ENCODE results near the gene ACVRL1. TPM values are rescaled to one million over a fixed set of nuclear protein-coding genes. Genes with fewer than 3 reads are reported as not detected.

The ACVRL1 gene
- total RNA-seq, 1 experiment from 2014 or later, result 0.36 TPM

DNA sequence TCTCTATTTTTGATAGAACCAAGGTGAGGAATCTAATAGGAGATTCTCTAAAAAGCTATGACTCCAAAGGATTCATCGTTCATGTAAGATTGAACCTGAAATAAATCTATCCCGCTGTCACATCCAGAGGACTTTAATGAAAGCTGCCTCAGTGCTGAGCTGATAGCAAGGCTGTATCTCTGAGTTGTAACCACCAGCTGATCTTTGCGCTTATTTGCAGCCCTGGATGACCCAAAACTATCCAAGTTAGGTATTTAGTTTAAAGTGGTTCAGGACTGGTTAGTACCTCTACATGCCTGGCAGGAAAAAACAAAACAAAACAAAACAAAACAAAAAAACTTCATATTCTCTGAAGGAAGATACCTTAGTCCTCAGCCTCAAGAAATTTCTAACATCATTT, 28.2 kb upstream of the ACVRL1 start:
- Histone ChIP-seq H3K4me3 (ENCODE audit: low read depth in 2 of 2, low read length in 2 of 2) (no peak overlapping the region), H3K9me3 (ENCODE audit: control insufficient read depth, insufficient read depth, low read depth, low read length) (no peaks in the 10 kb centered on the region), H3K27me3 (ENCODE audit: control insufficient read depth, insufficient read depth, low read length) (no peaks in the 10 kb centered on the region), H3K27ac (ENCODE audit: low read length) (no peak overlapping the region), H3K36me3 (ENCODE audit: control insufficient read depth, insufficient read depth, low read length) (no peaks in the 10 kb centered on the region), H3K4me1 (ENCODE audit: control insufficient read depth, insufficient read depth, low read length) (no peaks in the 10 kb centered on the region)
- in situ Hi-C loops (cut with HindIII; ENCODE audit: low pct_unique_long_range_greater_than_20kb, low sequenced_read_pairs), result no loop called here
- ATAC-seq (no peak), DNase-seq (ENCODE audit: low read depth, low spot score) (no peak)
- POLR2A ChIA-PET, result no interaction called here
- intact Hi-C loops (cut with micrococcal nuclease; ENCODE audit: unreplicated experiment), result no loop called here
- CTCF ChIA-PET, result interaction anchor here (0.9 kb wide), 1 partner anchor 9 kb away, joined by 3 read pairs; the partner anchor contains the start of gene ANKRD33
- no TSS peak for BruUV-seq (replicated peaks)
- TF ChIP-seq, protein P1, sequence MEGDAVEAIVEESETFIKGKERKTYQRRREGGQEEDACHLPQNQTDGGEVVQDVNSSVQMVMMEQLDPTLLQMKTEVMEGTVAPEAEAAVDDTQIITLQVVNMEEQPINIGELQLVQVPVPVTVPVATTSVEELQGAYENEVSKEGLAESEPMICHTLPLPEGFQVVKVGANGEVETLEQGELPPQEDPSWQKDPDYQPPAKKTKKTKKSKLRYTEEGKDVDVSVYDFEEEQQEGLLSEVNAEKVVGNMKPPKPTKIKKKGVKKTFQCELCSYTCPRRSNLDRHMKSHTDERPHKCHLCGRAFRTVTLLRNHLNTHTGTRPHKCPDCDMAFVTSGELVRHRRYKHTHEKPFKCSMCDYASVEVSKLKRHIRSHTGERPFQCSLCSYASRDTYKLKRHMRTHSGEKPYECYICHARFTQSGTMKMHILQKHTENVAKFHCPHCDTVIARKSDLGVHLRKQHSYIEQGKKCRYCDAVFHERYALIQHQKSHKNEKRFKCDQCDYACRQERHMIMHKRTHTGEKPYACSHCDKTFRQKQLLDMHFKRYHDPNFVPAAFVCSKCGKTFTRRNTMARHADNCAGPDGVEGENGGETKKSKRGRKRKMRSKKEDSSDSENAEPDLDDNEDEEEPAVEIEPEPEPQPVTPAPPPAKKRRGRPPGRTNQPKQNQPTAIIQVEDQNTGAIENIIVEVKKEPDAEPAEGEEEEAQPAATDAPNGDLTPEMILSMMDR (IDR thresholded peaks at IDR 0.05), result no peak
- no peak for TF ChIP-seq POLR2AphosphoS5 (IDR thresholded peaks at IDR 0.05; ENCODE audit: low read depth, low read length)
- TF ChIP-seq, protein P2, sequence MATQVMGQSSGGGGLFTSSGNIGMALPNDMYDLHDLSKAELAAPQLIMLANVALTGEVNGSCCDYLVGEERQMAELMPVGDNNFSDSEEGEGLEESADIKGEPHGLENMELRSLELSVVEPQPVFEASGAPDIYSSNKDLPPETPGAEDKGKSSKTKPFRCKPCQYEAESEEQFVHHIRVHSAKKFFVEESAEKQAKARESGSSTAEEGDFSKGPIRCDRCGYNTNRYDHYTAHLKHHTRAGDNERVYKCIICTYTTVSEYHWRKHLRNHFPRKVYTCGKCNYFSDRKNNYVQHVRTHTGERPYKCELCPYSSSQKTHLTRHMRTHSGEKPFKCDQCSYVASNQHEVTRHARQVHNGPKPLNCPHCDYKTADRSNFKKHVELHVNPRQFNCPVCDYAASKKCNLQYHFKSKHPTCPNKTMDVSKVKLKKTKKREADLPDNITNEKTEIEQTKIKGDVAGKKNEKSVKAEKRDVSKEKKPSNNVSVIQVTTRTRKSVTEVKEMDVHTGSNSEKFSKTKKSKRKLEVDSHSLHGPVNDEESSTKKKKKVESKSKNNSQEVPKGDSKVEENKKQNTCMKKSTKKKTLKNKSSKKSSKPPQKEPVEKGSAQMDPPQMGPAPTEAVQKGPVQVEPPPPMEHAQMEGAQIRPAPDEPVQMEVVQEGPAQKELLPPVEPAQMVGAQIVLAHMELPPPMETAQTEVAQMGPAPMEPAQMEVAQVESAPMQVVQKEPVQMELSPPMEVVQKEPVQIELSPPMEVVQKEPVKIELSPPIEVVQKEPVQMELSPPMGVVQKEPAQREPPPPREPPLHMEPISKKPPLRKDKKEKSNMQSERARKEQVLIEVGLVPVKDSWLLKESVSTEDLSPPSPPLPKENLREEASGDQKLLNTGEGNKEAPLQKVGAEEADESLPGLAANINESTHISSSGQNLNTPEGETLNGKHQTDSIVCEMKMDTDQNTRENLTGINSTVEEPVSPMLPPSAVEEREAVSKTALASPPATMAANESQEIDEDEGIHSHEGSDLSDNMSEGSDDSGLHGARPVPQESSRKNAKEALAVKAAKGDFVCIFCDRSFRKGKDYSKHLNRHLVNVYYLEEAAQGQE (IDR thresholded peaks at IDR 0.05; ENCODE audit: insufficient read depth in 1 of 2, low read depth in 2 of 2, low read length in 1 of 2), result no peak
- TF ChIP-seq SIN3A (IDR thresholded peaks at IDR 0.05; ENCODE audit: borderline replicate concordance, insufficient read depth, low read depth, low read length), result no peak
- TF ChIP-seq TCF7L2 (IDR thresholded peaks at IDR 0.05; ENCODE audit: low read depth, low read length), result no peak

DNA sequence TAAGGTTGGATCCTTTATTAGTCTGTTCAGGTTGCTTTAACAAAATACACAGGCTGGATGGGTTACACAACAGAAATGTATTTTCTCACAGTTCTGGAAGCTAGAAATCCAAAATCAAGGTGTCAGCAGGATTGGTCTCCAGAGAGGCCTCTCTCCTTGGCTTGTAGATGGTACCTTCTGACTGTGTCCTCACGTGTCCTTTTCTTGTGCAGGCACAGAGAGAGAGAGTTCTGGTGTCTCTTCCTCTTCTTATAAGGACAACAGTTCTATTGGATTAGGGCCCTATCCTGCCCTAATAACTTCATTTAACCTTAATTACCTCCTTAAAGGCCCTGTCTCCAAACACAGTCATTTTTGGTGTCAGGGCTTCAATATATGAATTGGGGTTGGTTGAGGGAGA, 24.0 kb upstream of the ACVRL1 start:
- CTCF ChIA-PET, result no interaction called here

More for the DNA sequence above, 24.0 kb upstream of the ACVRL1 start:
- no peak overlapping the region for H3K27ac ChIP-seq (ENCODE audit: low read length)
- H3K27me3 ChIP-seq (ENCODE audit: control insufficient read depth, insufficient read depth, low read length), result no peaks in the 10 kb centered on the region
- no peaks in the 10 kb centered on the region for H3K4me1 ChIP-seq (ENCODE audit: control insufficient read depth, insufficient read depth, low read length)
- TF ChIP-seq SIN3A (IDR thresholded peaks at IDR 0.05; ENCODE audit: borderline replicate concordance, insufficient read depth, low read depth, low read length) (no peak), POLR2AphosphoS5 (IDR thresholded peaks at IDR 0.05; ENCODE audit: low read depth, low read length) (no peak), TCF7L2 (IDR thresholded peaks at IDR 0.05; ENCODE audit: low read depth, low read length) (no peak)
- TF ChIP-seq, protein P1 (IDR thresholded peaks at IDR 0.05), result no peak
- TF ChIP-seq, protein P2 (IDR thresholded peaks at IDR 0.05; ENCODE audit: insufficient read depth in 1 of 2, low read depth in 2 of 2, low read length in 1 of 2), result no peak
- no peak for ATAC-seq
- intact Hi-C loops (cut with micrococcal nuclease; ENCODE audit: unreplicated experiment) (no loop called here), in situ Hi-C loops (cut with HindIII; ENCODE audit: low pct_unique_long_range_greater_than_20kb, low sequenced_read_pairs) (no loop called here)
- no peaks in the 10 kb centered on the region for H3K36me3 ChIP-seq (ENCODE audit: control insufficient read depth, insufficient read depth, low read length)
- POLR2A ChIA-PET, result no interaction called here
- DNase-seq (ENCODE audit: low read depth, low spot score), result no peak
- H3K9me3 ChIP-seq (ENCODE audit: control insufficient read depth, insufficient read depth, low read depth, low read length), result peaks cover 7% of the 10 kb centered on the region; the same call in 1 of the 2 replicates
- no TSS peak for BruUV-seq (replicated peaks)
- no peak overlapping the region for H3K4me3 ChIP-seq (ENCODE audit: low read depth in 2 of 2, low read length in 2 of 2)

Data from Panc1 (cell line).